ENCODE results near the gene PALLD.

- TF ChIP-seq CTCF (IDR thresholded peaks at IDR 0.05): no peak
- TF ChIP-seq EP300 (IDR thresholded peaks at IDR 0.05): no peak
- TF ChIP-seq POLR2A (IDR thresholded peaks at IDR 0.05): no peak
Measured at GRCh38 chr4:168849997-168850396, 353.1 kb downstream of the PALLD start.
